ELF-1 (cell line): Measurements from ENCODE around the gene FAN1.

Source experiments
- DNase-seq: peaks from one replicate; pipeline ENCODE4 v3.0.0-alpha.2; 2016; ENCODE audit warnings: low read depth, low spot score

Gene FAN1

GRCh38 chr15:30921106-30921505, 17.4 kb downstream of the FAN1 start:
- no peak for DNase-seq

GRCh38 chr15:30921781-30922479, 18.2 kb downstream of the FAN1 start:
- peak; percentile 53 for DNase-seq

GRCh38 chr15:30922480-30923311, 19.0 kb downstream of the FAN1 start:
- DNase-seq = peak; percentile 74

GRCh38 chr15:30923429-30923828, 19.7 kb downstream of the FAN1 start:
- DNase-seq = peak; percentile 17

- no peak for DNase-seq
These were observed 20.6 kb downstream of the FAN1 start for GRCh38 chr15:30924353-30924752.

- DNase-seq = no peak
These were observed 22.0 kb downstream of the FAN1 start for GRCh38 chr15:30925686-30926085.

- DNase-seq = no peak
These were observed 22.4 kb downstream of the FAN1 start for GRCh38 chr15:30926161-30926560.

- no peak for DNase-seq
These were observed 23.5 kb downstream of the FAN1 start for GRCh38 chr15:30927148-30927761.

- DNase-seq = no peak
These were observed 24.4 kb downstream of the FAN1 start for GRCh38 chr15:30928076-30928475.

- DNase-seq = no peak
These were observed 25.5 kb downstream of the FAN1 start for GRCh38 chr15:30929064-30929669.

GRCh38 chr15:30929982-30930381, 26.3 kb downstream of the FAN1 start:
- DNase-seq = no peak

GRCh38 chr15:30930422-30930821, 26.7 kb downstream of the FAN1 start:
- DNase-seq = no peak

- no peak for DNase-seq
These were observed 29.6 kb downstream of the FAN1 start for GRCh38 chr15:30933293-30933692.

GRCh38 chr15:30939161-30939560, 35.4 kb downstream of the FAN1 start:
- DNase-seq = no peak

- DNase-seq = no peak
These were observed 36.6 kb downstream of the FAN1 start for GRCh38 chr15:30940359-30940758.

- DNase-seq = peak; percentile 14
These were observed 37.8 kb downstream of the FAN1 start for GRCh38 chr15:30941520-30941919.

GRCh38 chr15:30943654-30944335, 40.1 kb downstream of the FAN1 start:
- no peak for DNase-seq

GRCh38 chr15:30953183-30953582, 49.5 kb downstream of the FAN1 start:
- no peak for DNase-seq

GRCh38 chr15:30953731-30954378, 50.1 kb downstream of the FAN1 start:
- peak; percentile 54 for DNase-seq

- DNase-seq = no peak
These were observed 51.0 kb downstream of the FAN1 start for GRCh38 chr15:30954674-30955073.
